T-helper 2 cell treated with Interferon-gamma antibody and Interleukin-4, amounts not matched to agents 100 ng/mL and 5 ng/mL, for 36 hours (primary cell): ENCODE data around the gene SMIM13. TPM values are rescaled to one million over a fixed set of nuclear protein-coding genes. Genes with fewer than 3 reads are reported as not detected.

Experiments
- intact Hi-C: fragments of 100-400 bp; cut with micrococcal nuclease; formaldehyde crosslinking; loops from one replicate; pipeline ENCODE4 v1.15.1; 2023
- total RNA-seq: library from RNA; stranded (reverse); gene quantifications from 2 replicates; pipeline ENCODE4 v1.2.3, GENCODE V29; 2022

SMIM13 gene
- total RNA-seq, 1 donor from 2014 or later, result 11.9 TPM

DNA sequence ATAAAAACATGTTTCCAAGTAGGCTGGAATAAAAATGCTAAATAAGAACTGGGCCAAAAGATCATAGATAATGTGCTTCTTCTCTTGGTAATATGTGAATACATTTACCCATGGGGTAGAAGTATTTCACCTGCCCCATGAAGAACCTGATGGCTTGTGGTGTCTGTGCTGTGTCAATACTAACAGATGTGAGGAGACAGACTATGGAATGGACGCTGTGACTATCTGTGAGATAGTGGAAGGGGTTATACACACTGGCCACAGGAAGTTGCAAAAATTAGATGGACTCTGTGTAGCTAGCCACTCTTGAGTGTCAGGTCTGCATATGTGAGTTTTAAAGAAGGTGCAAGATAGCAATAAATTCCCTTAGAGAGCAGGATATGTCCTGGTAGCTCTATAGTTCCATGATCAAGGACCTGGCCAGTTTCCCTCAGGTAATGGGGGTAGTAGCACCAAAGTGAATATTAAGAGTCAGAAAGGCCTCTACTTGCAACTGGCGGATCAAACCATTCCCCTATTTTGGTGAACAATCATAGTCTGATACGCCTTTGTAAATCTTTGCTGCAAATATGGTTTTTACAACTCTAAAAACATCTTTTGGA lies 90.2 kb downstream of the SMIM13 start:
- intact Hi-C loops, result no loop called here

DNA sequence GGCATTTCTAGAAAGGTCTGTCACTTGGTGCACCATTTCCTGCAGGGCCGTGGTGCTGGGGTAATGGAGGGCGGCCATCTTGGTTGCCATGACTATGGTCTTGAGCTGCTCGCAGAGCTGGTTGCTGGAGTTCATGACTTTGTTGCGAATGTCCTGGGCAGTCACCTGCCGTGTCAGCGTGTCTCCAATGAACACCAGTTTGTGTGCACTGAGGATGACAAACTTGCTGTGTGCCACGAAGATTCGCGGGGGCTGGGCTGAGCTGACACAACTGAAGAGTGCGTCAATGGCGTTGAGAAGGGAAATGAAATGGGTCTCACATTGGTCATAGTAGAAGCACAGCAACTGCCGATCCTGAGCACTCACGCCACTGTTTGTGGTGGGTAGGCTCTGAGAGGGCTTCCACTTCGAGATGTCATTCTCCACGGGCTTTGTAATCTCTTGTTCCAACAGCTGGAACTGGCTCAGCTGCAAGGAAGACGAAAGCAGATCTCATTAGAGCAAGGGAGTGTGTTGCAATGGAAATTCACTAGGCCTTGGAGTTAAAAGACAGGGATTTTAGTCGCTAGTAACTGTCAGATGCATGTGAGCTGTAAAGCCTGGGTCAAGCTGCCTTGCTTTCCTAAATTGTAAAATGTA lies 91.7 kb downstream of the SMIM13 start:
- intact Hi-C loops, result loop anchor here (5.0 kb wide), 1 partner anchor 37 kb away; no protein-coding TSS in a partner anchor

DNA sequence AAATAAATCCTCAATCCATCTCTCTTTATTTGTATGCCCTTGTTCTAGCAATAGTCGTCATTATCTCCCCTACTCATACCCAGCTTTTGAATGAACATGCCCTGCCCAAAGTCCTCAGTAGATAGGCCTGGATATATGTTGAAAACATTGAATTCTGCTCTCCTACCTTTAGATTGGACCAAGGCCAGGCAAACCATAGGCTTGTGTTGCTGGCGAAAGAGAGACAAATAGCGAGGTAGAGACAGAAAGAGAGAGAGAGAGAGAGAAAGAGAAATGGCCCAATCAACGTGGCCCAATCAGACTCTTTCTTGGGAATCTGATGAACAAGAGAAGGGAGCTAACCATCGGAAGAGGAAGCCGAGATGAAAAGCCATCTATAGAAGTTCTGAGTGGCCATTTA lies 93.7 kb downstream of the SMIM13 start:
- intact Hi-C loops, result loop anchor here (5.0 kb wide), 1 partner anchor 35 kb away; no protein-coding TSS in a partner anchor

Other genes starting within 250 kb of the SMIM13 start
- not detected in 2 replicates for gene GCM2, start 211.8 kb upstream of the SMIM13 start, total RNA-seq
- gene SYCP2L, start 206.8 kb upstream of the SMIM13 start, total RNA-seq, result 0.34 and 0.36 TPM in 2 replicates
- not detected in 2 replicates for gene ELOVL2, start 49.5 kb upstream of the SMIM13 start, total RNA-seq
- 0.07 TPM in 1 of 2 replicates, not detected in the other for gene ERVFRD-1, start 17.9 kb downstream of the SMIM13 start, total RNA-seq
- 45.9 and 46.5 TPM in 2 replicates for gene NEDD9, start 138.8 kb downstream of the SMIM13 start, total RNA-seq